Left hindlimb (tissue), 1 donor: ENCODE measurements around the gene MAP2K7.
"Not testable (repeated sequence)": the region's sequence is repeated elsewhere in the genome, so short reads cannot be mapped to it uniquely, and the experiment has no call there.

Experiments
- DNase-seq: peaks from one replicate; pipeline ENCODE4 v3.0.0-alpha.2; 2018

The MAP2K7 gene

GRCh38 chr19:7932276-7932929 is 28.7 kb downstream of the MAP2K7 start:
- DNase-seq, result no peak

- no peak for DNase-seq
These were observed 29.2 kb downstream of the MAP2K7 start for GRCh38 chr19:7932930-7933300.

- no peak for DNase-seq
These were observed 29.7 kb downstream of the MAP2K7 start for GRCh38 chr19:7933411-7933810.

- DNase-seq, result no peak
These were observed 30.4 kb downstream of the MAP2K7 start for GRCh38 chr19:7933828-7934725.

- DNase-seq, result no peak
These were observed 31.1 kb downstream of the MAP2K7 start for GRCh38 chr19:7934766-7935165.

- no peak for DNase-seq
These were observed 37.2 kb downstream of the MAP2K7 start for GRCh38 chr19:7940841-7941240.

- DNase-seq, result no peak
These were observed 38.4 kb downstream of the MAP2K7 start for GRCh38 chr19:7941895-7942596.

GRCh38 chr19:7942981-7943443 is 39.3 kb downstream of the MAP2K7 start:
- DNase-seq, result no peak

- DNase-seq, result peak; percentile 99
These were observed 39.9 kb downstream of the MAP2K7 start, which contains the start of gene TIMM44 for GRCh38 chr19:7943444-7944176. TSS of gene TIMM44 (minus strand) at chr19:7943666. CDS start at chr19:7943651, 15 bp downstream.

GRCh38 chr19:7944177-7944761 is 40.6 kb downstream of the MAP2K7 start:
- DNase-seq, result peak; percentile 88

GRCh38 chr19:7947939-7948338 is 44.3 kb downstream of the MAP2K7 start:
- no peak for DNase-seq

- DNase-seq, result no peak
These were observed 49.4 kb downstream of the MAP2K7 start for GRCh38 chr19:7953060-7953459.

- no peak for DNase-seq
These were observed 49.9 kb downstream of the MAP2K7 start for GRCh38 chr19:7953576-7953975.

- DNase-seq, result no peak
These were observed 52.0 kb downstream of the MAP2K7 start for GRCh38 chr19:7955696-7956095.

GRCh38 chr19:7959211-7959610 is 55.5 kb downstream of the MAP2K7 start:
- no peak for DNase-seq

- DNase-seq, result not testable (repeated sequence)
These were observed 57.4 kb downstream of the MAP2K7 start for GRCh38 chr19:7961082-7961481.

- no peak for DNase-seq
These were observed 58.4 kb downstream of the MAP2K7 start for GRCh38 chr19:7961920-7962626.

GRCh38 chr19:7962644-7963268 is 59.1 kb downstream of the MAP2K7 start:
- no peak for DNase-seq

- no peak for DNase-seq
These were observed 59.9 kb downstream of the MAP2K7 start for GRCh38 chr19:7963566-7963965.
